Measurements from ENCODE around the gene LDB2.

GRCh38 chr4:16659694-16660093, 238.8 kb downstream of the LDB2 start:
- TF ChIP-seq CTCF (conservative IDR thresholded peaks at IDR 0.05; ENCODE audit: low read length) (no peak), EZH2phosphoT487 (IDR thresholded peaks at IDR 0.05; ENCODE audit: borderline replicate concordance) (no peak)

Measured in Loucy (cell line).